CD4-positive, alpha-beta memory T cell (primary cell): ENCODE results near the gene MACROD2. TPM values are rescaled to one million over a fixed set of nuclear protein-coding genes. Genes with fewer than 3 reads are reported as not detected.

Experiments used
- CTCF ChIA-PET: fragments of 350-600 bp; sonication (Branson Sonifier 250); formaldehyde crosslinking; loops from one replicate; lab custom pipeline; 2021; ENCODE audit warnings: inconsistent platforms; ENCODE audit not compliant: partially characterized antibody; lab: Charles Lee
- POLR2A ChIA-PET: fragments of 350-600 bp; sonication (Branson Sonifier 250); formaldehyde crosslinking; loops from one replicate; lab custom pipeline; 2021; ENCODE audit not compliant: partially characterized antibody; lab: Charles Lee
- DNase-seq, 5 donors: peaks; one replicate each; pipeline versions ENCODE4 v3.0.0 to v3.0.0-alpha.2; 2020 to 2022; ENCODE audit warnings: mixed read lengths in 1 of 5
- H3K27ac ChIP-seq: one replicate; pipeline ENCODE4 v1.7.0; 2013; ENCODE audit warnings: low read depth, low read length
- H3K27me3 ChIP-seq: 2 replicates; pipeline ENCODE4 v1.7.0; 2013; ENCODE audit warnings: mild to moderate bottlenecking, low read length, moderate library complexity; ENCODE audit not compliant: insufficient read depth
- H3K36me3 ChIP-seq: 2 replicates; pipeline ENCODE4 v1.7.0; 2013; ENCODE audit warnings: mild to moderate bottlenecking, low read length, moderate library complexity; ENCODE audit not compliant: insufficient read depth
- H3K4me1 ChIP-seq: 2 replicates; pipeline ENCODE4 v1.7.0; 2013; ENCODE audit warnings: mild to moderate bottlenecking, low read length, moderate library complexity; ENCODE audit not compliant: insufficient read depth
- H3K4me3 ChIP-seq, 2 donors: one replicate each; pipeline ENCODE4 v1.7.0; 2013; ENCODE audit warnings: low read length in 2 of 2, mild to moderate bottlenecking in 1 of 2
- H3K9me3 ChIP-seq, 2 donors: one replicate each; pipeline ENCODE4 v1.7.0; 2013; ENCODE audit warnings: low read length in 2 of 2, control low read depth in 1 of 2; ENCODE audit not compliant: control insufficient read depth in 1 of 2
- H3K27ac Mint-ChIP-seq, 7 donors: one replicate each; pipeline ENCODE4 v1.8.0; 2020 to 2021; ENCODE audit warnings: mixed read lengths in 7 of 7, mild to moderate bottlenecking in 6 of 7, inconsistent platforms in 3 of 7, moderate library complexity in 3 of 7
- H3K27me3 Mint-ChIP-seq, 2 donors: one replicate each; pipeline ENCODE4 v1.8.0; 2020 to 2021; ENCODE audit warnings: mixed read lengths in 2 of 2
- H3K36me3 Mint-ChIP-seq, 2 donors: one replicate each; pipeline ENCODE4 v1.8.0; 2020 to 2021; ENCODE audit warnings: mixed read lengths in 2 of 2, inconsistent platforms in 1 of 2, mild to moderate bottlenecking in 1 of 2
- H3K4me1 Mint-ChIP-seq, 4 donors: one replicate each; pipeline ENCODE4 v1.8.0; 2020 to 2021; ENCODE audit warnings: mixed read lengths in 4 of 4, mild to moderate bottlenecking in 1 of 4
- H3K4me3 Mint-ChIP-seq, 8 donors: one replicate each; pipeline ENCODE4 v1.8.0; 2020 to 2021; ENCODE audit warnings: mixed read lengths in 8 of 8, mild to moderate bottlenecking in 7 of 8, moderate library complexity in 6 of 8, inconsistent platforms in 3 of 8
- H3K9me3 Mint-ChIP-seq, 8 donors: one replicate each; pipeline ENCODE4 v1.8.0; 2020 to 2021; ENCODE audit warnings: mixed read lengths in 8 of 8, mild to moderate bottlenecking in 5 of 8, inconsistent platforms in 3 of 8, moderate library complexity in 1 of 8
- intact Hi-C: fragments of 100-400 bp; cut with micrococcal nuclease; formaldehyde crosslinking; loops from one replicate; pipeline ENCODE4 v1.15.1; 2023
- polyA plus RNA-seq, 2 donors: library from polyadenylated mRNA; unstranded; fragments of 300-500 nt; fragmentation: Illumina TruSeq; gene quantifications; one replicate each; pipeline ENCODE4 v1.2.3, GENCODE V29; 2021
- total RNA-seq, 2 experiments: library from RNA; stranded (reverse); gene quantifications; one replicate each; pipeline ENCODE4 v1.2.3, GENCODE V29; 2021

Gene MACROD2
- total and polyA plus RNA-seq, 4 experiments from 2014 or later = not detected

DNA sequence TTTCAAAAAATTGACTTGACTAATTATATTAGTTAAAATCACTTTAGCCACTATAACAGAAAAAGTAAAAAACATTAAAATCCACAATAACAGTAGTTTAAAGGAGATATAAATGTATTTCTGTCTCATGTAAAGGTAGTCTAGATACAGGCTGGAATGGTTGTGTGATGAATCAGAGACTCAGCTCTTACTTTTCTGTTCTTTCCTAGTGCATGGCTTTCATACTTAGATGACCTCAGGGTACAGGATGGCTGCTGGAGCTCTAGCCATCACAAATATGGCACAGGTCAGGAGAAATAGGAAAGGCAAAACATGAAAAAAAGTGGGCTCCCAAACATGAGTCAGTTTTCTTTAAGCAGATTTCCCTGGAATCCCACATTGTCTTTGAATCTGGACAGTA, 499.8 kb downstream of the MACROD2 start:
- H3K4me3 Mint-ChIP-seq = no peak overlapping the region

DNA sequence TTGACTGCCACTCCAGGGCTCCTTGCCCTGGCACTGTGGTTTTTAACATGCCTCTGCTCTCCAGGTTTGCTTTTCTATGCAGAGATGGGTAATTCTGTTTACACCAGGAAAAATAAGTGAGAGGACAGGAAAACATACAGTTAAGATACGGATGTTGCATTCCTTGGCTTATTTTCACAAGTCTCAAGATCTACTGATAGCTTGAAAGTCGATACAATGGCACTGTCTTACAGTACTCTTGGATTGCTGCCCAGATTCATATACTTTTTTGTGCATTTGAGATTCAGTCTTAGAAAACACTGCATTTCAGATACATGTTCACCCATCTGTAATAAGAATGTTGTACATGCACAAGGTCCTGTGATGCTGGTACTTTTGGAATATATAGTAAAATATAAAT, 501.7 kb downstream of the MACROD2 start:
- H3K4me1 Mint-ChIP-seq = no peaks in the 10 kb centered on the region
- H3K4me3 ChIP-seq = no peak overlapping the region
- H3K4me1 ChIP-seq = no peaks in the 10 kb centered on the region
- no peaks in the 10 kb centered on the region for H3K36me3 ChIP-seq
- H3K4me3 Mint-ChIP-seq = no peak overlapping the region
- ChIA-PET POLR2A (no interaction called here), CTCF (no interaction called here)
- no peaks in the 10 kb centered on the region for H3K27me3 ChIP-seq
- no peak overlapping the region for H3K27ac ChIP-seq
- H3K36me3 Mint-ChIP-seq = no peaks in the 10 kb centered on the region
- no peaks in the 10 kb centered on the region for H3K9me3 ChIP-seq
- no peak for DNase-seq
- H3K9me3 Mint-ChIP-seq = peaks cover 0 to 25% (median 8%) of the 10 kb centered on the region in 8 donors
- H3K27me3 Mint-ChIP-seq = no peaks in the 10 kb centered on the region
- intact Hi-C loops = no loop called here
- H3K27ac Mint-ChIP-seq = no peak overlapping the region

More for the DNA sequence above, 499.8 kb downstream of the MACROD2 start:
- DNase-seq = no peak
- ChIA-PET CTCF (no interaction called here), POLR2A (no interaction called here)
- H3K27me3 Mint-ChIP-seq = no peaks in the 10 kb centered on the region
- H3K36me3 Mint-ChIP-seq = no peaks in the 10 kb centered on the region
- H3K4me1 Mint-ChIP-seq = no peaks in the 10 kb centered on the region
- Histone ChIP-seq H3K27me3 (no peaks in the 10 kb centered on the region), H3K27ac (no peak overlapping the region), H3K9me3 (no peaks in the 10 kb centered on the region), H3K4me3 (no peak overlapping the region), H3K4me1 (no peaks in the 10 kb centered on the region), H3K36me3 (no peaks in the 10 kb centered on the region)
- intact Hi-C loops = no loop called here
- peaks cover 0 to 19% (median 6%) of the 10 kb centered on the region in 8 donors for H3K9me3 Mint-ChIP-seq
- no peak overlapping the region for H3K27ac Mint-ChIP-seq

DNA sequence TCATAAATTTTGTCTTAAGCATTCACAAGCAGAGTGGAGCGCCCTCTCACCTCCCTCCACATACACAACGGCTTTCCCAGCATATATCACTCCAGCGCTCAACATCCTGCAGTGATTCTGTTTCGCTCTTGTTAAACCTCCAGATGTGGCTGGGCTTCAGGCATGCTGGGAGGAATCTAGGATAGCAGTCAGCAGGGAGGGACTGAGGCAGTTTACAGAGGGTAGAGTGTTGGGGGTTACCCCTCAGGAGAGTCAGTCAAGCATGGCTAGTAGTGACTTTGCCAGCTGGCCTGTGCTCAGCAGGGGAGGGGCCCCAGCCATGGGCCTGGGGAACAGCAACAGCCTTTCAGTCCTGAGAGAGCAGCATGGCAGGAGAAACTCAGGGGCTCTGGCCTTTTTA, 503.5 kb downstream of the MACROD2 start:
- no peak overlapping the region for H3K4me3 Mint-ChIP-seq
- no peaks in the 10 kb centered on the region for H3K36me3 Mint-ChIP-seq
- no peak overlapping the region for H3K4me3 ChIP-seq
- H3K4me1 ChIP-seq = no peaks in the 10 kb centered on the region
- no peaks in the 10 kb centered on the region for H3K4me1 Mint-ChIP-seq
- ChIA-PET CTCF (no interaction called here), POLR2A (no interaction called here)
- intact Hi-C loops = no loop called here
- H3K27me3 ChIP-seq = no peaks in the 10 kb centered on the region
- H3K27me3 Mint-ChIP-seq = no peaks in the 10 kb centered on the region
- H3K27ac ChIP-seq = no peak overlapping the region
- H3K36me3 ChIP-seq = no peaks in the 10 kb centered on the region
- no peak overlapping the region for H3K27ac Mint-ChIP-seq
- no peaks in the 10 kb centered on the region for H3K9me3 ChIP-seq
- H3K9me3 Mint-ChIP-seq = peaks cover 0 to 25% (median 9%) of the 10 kb centered on the region in 8 donors
- DNase-seq = no peak

DNA sequence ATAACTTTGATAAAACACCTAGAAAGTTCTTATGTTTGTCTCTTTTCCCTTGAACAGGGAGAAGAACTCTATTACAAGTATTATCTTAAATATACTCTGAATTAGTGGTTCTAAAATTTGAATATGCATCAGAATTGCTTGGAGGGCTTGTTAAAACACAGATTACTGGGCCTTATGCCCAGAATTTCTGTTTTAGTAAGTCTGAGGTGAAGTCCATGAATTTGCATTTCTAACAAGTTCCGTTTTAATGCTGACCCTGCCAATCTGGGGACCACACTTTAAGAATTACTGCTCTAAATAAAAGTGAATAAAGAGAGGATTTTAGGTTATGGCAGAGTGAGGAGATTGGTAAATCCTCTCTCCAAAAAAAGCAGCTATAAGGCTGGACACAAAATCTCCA, 510.2 kb downstream of the MACROD2 start:
- intact Hi-C loops = no loop called here
- no peaks in the 10 kb centered on the region for H3K36me3 ChIP-seq
- POLR2A ChIA-PET = no interaction called here
- Mint-ChIP-seq H3K27me3 (no peaks in the 10 kb centered on the region), H3K36me3 (no peaks in the 10 kb centered on the region), H3K4me3 (no peak overlapping the region), H3K9me3 (peaks cover 0 to 22% (median 9%) of the 10 kb centered on the region in 8 donors), H3K27ac (no peak overlapping the region), H3K4me1 (no peaks in the 10 kb centered on the region)
- no peak for DNase-seq
- H3K27ac ChIP-seq = no peak overlapping the region
- H3K27me3 ChIP-seq = no peaks in the 10 kb centered on the region
- no peaks in the 10 kb centered on the region for H3K9me3 ChIP-seq
- CTCF ChIA-PET = no interaction called here
- no peaks in the 10 kb centered on the region for H3K4me1 ChIP-seq
- H3K4me3 ChIP-seq = no peak overlapping the region

DNA sequence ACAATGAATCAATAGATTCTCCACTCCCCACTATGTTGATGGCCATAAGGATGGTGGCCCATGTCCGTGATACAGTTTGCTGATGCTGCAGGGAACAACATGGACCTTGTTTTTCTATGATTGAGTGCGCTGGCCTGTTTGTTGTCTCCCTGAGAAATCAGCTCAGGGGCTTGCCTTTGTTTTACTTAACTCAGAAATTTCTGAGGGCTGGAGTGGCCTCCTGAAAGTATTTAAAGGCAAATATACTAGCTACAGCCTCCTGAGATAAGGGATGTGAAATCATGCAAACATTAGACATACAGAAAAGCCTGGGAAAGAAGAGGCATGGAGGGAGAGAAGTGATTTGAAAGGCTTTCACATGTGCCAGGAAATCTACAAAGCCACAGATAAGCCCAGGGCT, 512.4 kb downstream of the MACROD2 start:
- H3K36me3 ChIP-seq = no peaks in the 10 kb centered on the region
- Mint-ChIP-seq H3K27me3 (no peaks in the 10 kb centered on the region), H3K9me3 (peaks cover 0 to 30% (median 11%) of the 10 kb centered on the region in 8 donors), H3K4me1 (no peaks in the 10 kb centered on the region), H3K36me3 (no peaks in the 10 kb centered on the region), H3K27ac (no peak overlapping the region), H3K4me3 (no peak overlapping the region)
- H3K27me3 ChIP-seq = no peaks in the 10 kb centered on the region
- no peaks in the 10 kb centered on the region for H3K4me1 ChIP-seq
- H3K27ac ChIP-seq = no peak overlapping the region
- POLR2A ChIA-PET = no interaction called here
- CTCF ChIA-PET = no interaction called here
- H3K4me3 ChIP-seq = no peak overlapping the region
- intact Hi-C loops = no loop called here
- no peaks in the 10 kb centered on the region for H3K9me3 ChIP-seq
- no peak for DNase-seq

DNA sequence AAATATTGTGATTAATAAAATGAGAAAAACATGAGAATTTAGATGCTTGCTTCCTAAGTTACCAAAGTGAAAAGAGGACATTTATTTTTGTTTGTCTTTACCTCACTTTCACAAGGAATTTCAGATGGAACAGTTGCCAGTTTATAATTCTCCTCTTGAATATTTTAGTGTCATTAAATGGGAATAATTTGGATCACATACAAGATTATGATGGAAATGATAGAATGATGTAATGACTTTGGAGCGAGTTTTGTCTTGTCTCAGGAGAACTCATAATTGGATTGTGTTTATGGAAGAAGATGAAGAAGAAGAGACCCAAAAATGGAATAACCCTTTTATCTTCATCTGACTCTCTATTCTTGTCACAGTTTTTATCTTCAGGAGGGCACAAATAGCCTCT, 515.0 kb downstream of the MACROD2 start:
- no peaks in the 10 kb centered on the region for H3K4me1 Mint-ChIP-seq
- POLR2A ChIA-PET = no interaction called here
- no peaks in the 10 kb centered on the region for H3K27me3 ChIP-seq

DNA sequence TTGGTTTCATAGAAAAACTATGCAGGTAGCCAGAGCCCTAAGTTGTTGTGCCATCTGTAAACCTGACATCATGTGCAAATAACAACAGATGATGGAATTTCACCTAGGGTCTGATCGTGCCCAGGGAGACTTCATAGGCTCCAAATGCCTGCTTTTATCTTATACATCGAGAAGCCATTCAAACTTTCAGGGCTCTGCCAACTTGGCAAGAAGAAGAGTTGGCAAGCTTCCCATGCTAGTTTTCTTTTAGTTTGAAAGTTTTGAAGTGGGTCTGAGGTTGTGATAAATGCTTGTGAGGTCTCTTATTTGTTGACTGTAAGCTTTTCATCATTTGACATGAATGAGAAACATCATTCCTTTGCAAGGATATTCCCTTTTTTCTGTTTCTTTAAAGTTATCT, 517.5 kb downstream of the MACROD2 start:
- Mint-ChIP-seq H3K4me3 (no peak overlapping the region), H3K9me3 (peaks cover 2 to 19% (median 9%) of the 10 kb centered on the region in 8 donors), H3K4me1 (no peaks in the 10 kb centered on the region), H3K27me3 (no peaks in the 10 kb centered on the region), H3K27ac (no peak overlapping the region), H3K36me3 (no peaks in the 10 kb centered on the region)
- CTCF ChIA-PET = no interaction called here
- Histone ChIP-seq H3K27ac (no peak overlapping the region), H3K4me3 (no peak overlapping the region), H3K36me3 (no peaks in the 10 kb centered on the region), H3K4me1 (no peaks in the 10 kb centered on the region), H3K9me3 (no peaks in the 10 kb centered on the region), H3K27me3 (no peaks in the 10 kb centered on the region)
- intact Hi-C loops = no loop called here
- POLR2A ChIA-PET = no interaction called here
- DNase-seq = no peak

More for the DNA sequence above, 515.0 kb downstream of the MACROD2 start:
- CTCF ChIA-PET = no interaction called here
- no peak overlapping the region for H3K4me3 Mint-ChIP-seq
- no peak overlapping the region for H3K27ac Mint-ChIP-seq
- intact Hi-C loops = no loop called here
- no peak overlapping the region for H3K4me3 ChIP-seq
- no peaks in the 10 kb centered on the region for H3K36me3 Mint-ChIP-seq
- H3K36me3 ChIP-seq = no peaks in the 10 kb centered on the region
- H3K27ac ChIP-seq = no peak overlapping the region
- no peak for DNase-seq
- H3K9me3 Mint-ChIP-seq = peaks cover 0 to 30% (median 13%) of the 10 kb centered on the region in 8 donors
- H3K9me3 ChIP-seq = no peaks in the 10 kb centered on the region
- no peaks in the 10 kb centered on the region for H3K27me3 Mint-ChIP-seq
- no peaks in the 10 kb centered on the region for H3K4me1 ChIP-seq

DNA sequence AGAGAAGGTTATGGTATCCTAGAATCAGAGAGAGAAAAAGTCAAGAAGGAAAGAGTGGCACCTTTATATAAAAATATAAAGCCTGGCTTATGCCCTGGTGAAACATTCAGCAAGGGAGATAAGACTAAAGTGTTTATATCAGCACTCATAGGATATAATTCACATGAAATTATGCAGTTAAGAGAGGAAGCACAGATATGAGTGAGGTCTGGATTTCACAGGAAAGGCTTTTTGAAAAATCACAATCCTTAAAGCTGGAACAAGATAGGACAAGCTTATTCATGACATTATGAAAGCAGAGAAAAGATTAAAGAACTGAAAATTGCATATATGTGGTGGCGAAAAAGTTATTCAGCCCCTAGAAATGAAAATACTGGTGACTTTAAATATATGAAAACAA, 523.3 kb downstream of the MACROD2 start:
- ChIA-PET POLR2A (no interaction called here), CTCF (no interaction called here)
- intact Hi-C loops = no loop called here
- Mint-ChIP-seq H3K9me3 (peaks cover 10 to 21% (median 17%) of the 10 kb centered on the region in 8 donors), H3K27me3 (no peaks in the 10 kb centered on the region), H3K27ac (no peak overlapping the region), H3K4me3 (no peak overlapping the region), H3K36me3 (no peaks in the 10 kb centered on the region), H3K4me1 (no peaks in the 10 kb centered on the region)
- Histone ChIP-seq H3K27ac (no peak overlapping the region), H3K4me3 (no peak overlapping the region), H3K27me3 (no peaks in the 10 kb centered on the region), H3K4me1 (no peaks in the 10 kb centered on the region), H3K9me3 (no peaks in the 10 kb centered on the region), H3K36me3 (no peaks in the 10 kb centered on the region)
- DNase-seq = no peak
